Midbrain (tissue), 1 donor: ENCODE measurements around the gene BST1.

Source experiments
- DNase-seq: peaks from one replicate; lab custom pipeline; 2025; lab: John Stamatoyannopoulos, UW

Gene BST1

GRCh38 chr4:15702941-15703403, at the start of gene BST1:
TSS of gene BST1 (plus strand) at chr4:15703065. CDS start at chr4:15703145, 80 bp downstream.
- peak; percentile 38 for DNase-seq

- no peak for DNase-seq
Measured at GRCh38 chr4:15653420-15653819, 49.4 kb upstream of the BST1 start.

- DNase-seq: peak; percentile 65
Measured at GRCh38 chr4:15653864-15654592, 48.8 kb upstream of the BST1 start.

- peak; percentile 56 for DNase-seq
Measured at GRCh38 chr4:15654593-15655222, 48.2 kb upstream of the BST1 start.

- peak; percentile 80 for DNase-seq
Measured at GRCh38 chr4:15655223-15656037, 47.4 kb upstream of the BST1 start, which contains the start of gene FBXL5. TSS of gene FBXL5 (minus strand) at chr4:15655357. CDS start at chr4:15655287, 70 bp downstream.

GRCh38 chr4:15656038-15656470, 46.8 kb upstream of the BST1 start:
- no peak for DNase-seq

- no peak for DNase-seq
Measured at GRCh38 chr4:15657366-15657765, 45.5 kb upstream of the BST1 start.

GRCh38 chr4:15658136-15658770, 44.6 kb upstream of the BST1 start:
- no peak for DNase-seq

- DNase-seq: no peak
Measured at GRCh38 chr4:15658781-15659180, 44.1 kb upstream of the BST1 start.

GRCh38 chr4:15659768-15660570, 42.9 kb upstream of the BST1 start:
- DNase-seq: no peak

- no peak for DNase-seq
Measured at GRCh38 chr4:15665753-15666365, 37.0 kb upstream of the BST1 start.

GRCh38 chr4:15667006-15667405, 35.9 kb upstream of the BST1 start:
- DNase-seq: no peak

- DNase-seq: no peak
Measured at GRCh38 chr4:15668566-15669435, 34.1 kb upstream of the BST1 start.

GRCh38 chr4:15670576-15670975, 32.3 kb upstream of the BST1 start:
- no peak for DNase-seq

- DNase-seq: no peak
Measured at GRCh38 chr4:15672101-15672500, 30.8 kb upstream of the BST1 start.

- no peak for DNase-seq
Measured at GRCh38 chr4:15673337-15673736, 29.5 kb upstream of the BST1 start.

- DNase-seq: no peak
Measured at GRCh38 chr4:15674046-15674445, 28.8 kb upstream of the BST1 start.

- DNase-seq: no peak
Measured at GRCh38 chr4:15674926-15675325, 27.9 kb upstream of the BST1 start.

GRCh38 chr4:15675356-15675755, 27.5 kb upstream of the BST1 start:
- no peak for DNase-seq

GRCh38 chr4:15676039-15676438, 26.8 kb upstream of the BST1 start:
- no peak for DNase-seq
